Activated naive CD8-positive, alpha-beta T cell treated with anti-CD3 and anti-CD28 coated beads, Interleukin-2, amount 50 U/mL, for 24 hours (primary cell): Measurements from ENCODE around the gene RAP1GAP2.
"Not testable (repeated sequence)": the region's sequence is repeated elsewhere in the genome, so short reads cannot be mapped to it uniquely, and the experiment has no call there.

ENCODE experiments used
- ATAC-seq: fragments of 150-1000 bp; cut with Tn5 transposase; one replicate; pipeline ENCODE4 v1.10.0; 2021
- DNase-seq: peaks from one replicate; pipeline ENCODE4 v3.0.0; 2021
- H3K27ac Mint-ChIP-seq: one replicate; pipeline ENCODE4 v1.8.0; 2021; ENCODE audit warnings: mild to moderate bottlenecking, mixed read lengths
- H3K27me3 Mint-ChIP-seq: one replicate; pipeline ENCODE4 v1.8.0; 2021; ENCODE audit warnings: mixed read lengths
- H3K36me3 Mint-ChIP-seq: one replicate; pipeline ENCODE4 v1.8.0; 2021; ENCODE audit warnings: low read depth, mixed read lengths
- H3K4me1 Mint-ChIP-seq: one replicate; pipeline ENCODE4 v1.8.0; 2021; ENCODE audit warnings: mixed read lengths
- H3K4me3 Mint-ChIP-seq: one replicate; pipeline ENCODE4 v1.8.0; 2021; ENCODE audit warnings: mild to moderate bottlenecking, moderate library complexity, mixed read lengths
- H3K9me3 Mint-ChIP-seq: one replicate; pipeline ENCODE4 v1.8.0; 2021; ENCODE audit warnings: mixed read lengths

RAP1GAP2 gene

GRCh38 chr17:2780256-2780655 is 16.0 kb upstream of the RAP1GAP2 start:
- DNase-seq: no peak
- Mint-ChIP-seq H3K9me3 (no peaks in the 10 kb centered on the region), H3K27ac (no peak overlapping the region), H3K36me3 (no peaks in the 10 kb centered on the region), H3K4me3 (no peak overlapping the region), H3K4me1 (no peaks in the 10 kb centered on the region), H3K27me3 (peaks cover 40% of the 10 kb centered on the region)
- no peak for ATAC-seq

GRCh38 chr17:2780931-2781454 is 15.2 kb upstream of the RAP1GAP2 start:
- peaks cover 1% of the 10 kb centered on the region for H3K4me1 Mint-ChIP-seq
- no peaks in the 10 kb centered on the region for H3K9me3 Mint-ChIP-seq
- no peak overlapping the region for H3K4me3 Mint-ChIP-seq
- no peaks in the 10 kb centered on the region for H3K36me3 Mint-ChIP-seq
- ATAC-seq (no peak), DNase-seq (no peak)
- peaks cover 35% of the 10 kb centered on the region for H3K27me3 Mint-ChIP-seq
- H3K27ac Mint-ChIP-seq: no peak overlapping the region

DNA sequence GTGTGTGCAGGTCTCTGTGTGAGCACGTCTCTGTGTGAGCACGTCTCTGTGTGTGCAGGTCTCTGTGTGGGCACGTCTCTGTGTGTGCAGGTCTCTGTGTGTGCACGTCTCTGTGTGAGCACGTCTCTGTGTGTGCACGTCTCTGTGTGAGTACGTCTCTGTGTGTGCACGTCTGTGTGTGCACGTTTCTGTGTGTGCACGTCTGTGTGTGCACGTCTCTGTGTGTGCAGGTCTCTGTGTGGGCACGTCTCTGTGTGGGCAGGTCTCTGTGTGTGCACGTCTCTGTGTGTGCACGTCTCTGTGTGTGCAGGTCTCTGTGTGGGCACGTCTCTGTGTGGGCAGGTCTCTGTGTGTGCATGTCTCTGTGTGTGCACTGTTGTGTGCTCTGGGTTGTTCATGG is 14.6 kb upstream of the RAP1GAP2 start:
- H3K4me1 Mint-ChIP-seq, H3K36me3 Mint-ChIP-seq, DNase-seq, H3K27ac Mint-ChIP-seq, ATAC-seq, H3K4me3 Mint-ChIP-seq, H3K9me3 Mint-ChIP-seq: not testable (repeated sequence)
- H3K27me3 Mint-ChIP-seq: peaks cover 33% of the 10 kb centered on the region

DNA sequence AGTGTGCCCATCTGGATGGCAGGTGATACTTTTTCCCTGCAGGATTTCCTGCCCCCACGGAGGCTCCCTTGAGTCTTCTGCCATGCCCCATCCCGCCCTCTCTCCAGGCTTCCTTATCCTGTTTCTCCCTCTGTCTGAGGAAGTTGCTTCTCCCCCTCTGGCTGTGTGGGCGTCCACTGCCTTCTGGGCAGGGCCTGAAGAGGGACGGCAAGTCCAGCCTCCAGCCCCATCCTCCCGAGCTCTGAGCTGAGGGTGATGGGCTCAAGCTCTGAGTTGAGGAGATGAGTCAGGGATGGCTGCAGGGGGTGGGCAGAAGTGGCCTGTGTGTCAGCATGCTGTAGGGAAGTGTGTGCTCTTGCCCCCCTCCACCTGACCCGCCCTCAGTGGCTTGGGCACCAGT is 14.2 kb upstream of the RAP1GAP2 start:
- peaks cover 29% of the 10 kb centered on the region for H3K27me3 Mint-ChIP-seq
- no peak for ATAC-seq
- H3K4me1 Mint-ChIP-seq: peaks cover 3% of the 10 kb centered on the region
- no peak for DNase-seq
- H3K27ac Mint-ChIP-seq: no peak overlapping the region
- H3K9me3 Mint-ChIP-seq: no peaks in the 10 kb centered on the region
- no peaks in the 10 kb centered on the region for H3K36me3 Mint-ChIP-seq
- H3K4me3 Mint-ChIP-seq: no peak overlapping the region

DNA sequence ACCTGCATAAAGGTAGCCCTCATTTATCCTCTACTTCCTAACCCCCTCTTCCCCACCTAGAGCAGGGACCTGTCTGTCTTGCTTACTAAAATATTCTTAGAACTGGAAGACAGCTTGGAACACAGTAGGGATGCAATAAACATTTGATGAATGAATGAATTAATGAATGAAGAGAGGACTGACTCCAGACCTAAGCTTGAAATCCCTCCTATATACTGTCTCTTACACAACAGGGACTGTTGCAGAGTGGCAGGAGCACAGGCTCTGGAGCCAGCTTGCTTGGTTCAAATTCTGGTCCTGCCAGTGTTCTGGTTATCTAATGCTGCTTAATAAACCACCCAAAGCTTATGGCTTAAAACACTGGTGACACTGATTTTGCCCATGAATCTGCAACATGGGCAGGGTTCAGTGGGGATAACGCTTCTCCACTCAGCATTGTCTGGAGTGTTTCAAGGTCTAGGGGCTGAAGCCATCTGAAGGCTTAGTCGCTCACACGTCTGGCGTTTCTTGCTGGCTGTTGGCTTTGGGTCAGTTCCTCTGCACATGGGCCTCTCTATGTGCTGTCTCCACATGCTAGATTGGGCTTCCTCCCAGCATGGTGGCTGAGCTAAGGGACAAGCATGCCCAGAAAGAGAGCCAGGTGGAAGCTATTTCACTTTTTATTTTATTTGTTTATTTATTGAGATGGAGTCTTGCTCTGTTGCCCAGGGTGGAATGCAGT is 12.8 kb upstream of the RAP1GAP2 start:
- Mint-ChIP-seq H3K9me3 (no peaks in the 10 kb centered on the region), H3K4me3 (no peak overlapping the region), H3K36me3 (no peaks in the 10 kb centered on the region), H3K27ac (no peak overlapping the region), H3K4me1 (peaks cover 3% of the 10 kb centered on the region), H3K27me3 (peaks cover 34% of the 10 kb centered on the region)
- DNase-seq (no peak), ATAC-seq (no peak)

GRCh38 chr17:2784864-2785263 is 11.4 kb upstream of the RAP1GAP2 start:
- no peak overlapping the region for H3K4me3 Mint-ChIP-seq
- no peak overlapping the region for H3K27ac Mint-ChIP-seq

GRCh38 chr17:2785376-2785775 is 10.9 kb upstream of the RAP1GAP2 start:
- ATAC-seq, H3K27ac Mint-ChIP-seq, H3K4me1 Mint-ChIP-seq, H3K36me3 Mint-ChIP-seq, H3K9me3 Mint-ChIP-seq, H3K4me3 Mint-ChIP-seq, DNase-seq: not testable (repeated sequence)
- H3K27me3 Mint-ChIP-seq: peaks cover 28% of the 10 kb centered on the region

More at GRCh38 chr17:2784864-2785263, 11.4 kb upstream of the RAP1GAP2 start:
- DNase-seq: no peak
- no peak for ATAC-seq
- Mint-ChIP-seq H3K27me3 (peaks cover 27% of the 10 kb centered on the region), H3K36me3 (no peaks in the 10 kb centered on the region), H3K9me3 (no peaks in the 10 kb centered on the region), H3K4me1 (peaks cover 3% of the 10 kb centered on the region)

- Mint-ChIP-seq H3K9me3 (no peaks in the 10 kb centered on the region), H3K4me3 (no peak overlapping the region), H3K27ac (no peak overlapping the region), H3K36me3 (no peaks in the 10 kb centered on the region), H3K27me3 (peaks cover 35% of the 10 kb centered on the region), H3K4me1 (peaks cover 10% of the 10 kb centered on the region)
- ATAC-seq: peak; percentile 97
- DNase-seq: peak; percentile 94
These were observed 9.9 kb upstream of the RAP1GAP2 start for GRCh38 chr17:2786176-2786881.

GRCh38 chr17:2789700-2790099 is 6.5 kb upstream of the RAP1GAP2 start:
- DNase-seq (no peak), ATAC-seq (no peak)
- no peak overlapping the region for H3K27ac Mint-ChIP-seq
- H3K27me3 Mint-ChIP-seq: peaks cover 56% of the 10 kb centered on the region
- peaks cover 42% of the 10 kb centered on the region for H3K4me1 Mint-ChIP-seq
- no peak overlapping the region for H3K4me3 Mint-ChIP-seq
- no peaks in the 10 kb centered on the region for H3K36me3 Mint-ChIP-seq
- no peaks in the 10 kb centered on the region for H3K9me3 Mint-ChIP-seq

- Mint-ChIP-seq H3K4me3 (peak overlapping the region; percentile 20), H3K36me3 (no peaks in the 10 kb centered on the region), H3K27ac (no peak overlapping the region), H3K4me1 (peaks cover 62% of the 10 kb centered on the region), H3K27me3 (peaks cover 75% of the 10 kb centered on the region), H3K9me3 (no peaks in the 10 kb centered on the region)
- ATAC-seq (peak; percentile 71), DNase-seq (peak; percentile 70)
These were observed 3.7 kb upstream of the RAP1GAP2 start for GRCh38 chr17:2792366-2793169.

DNA sequence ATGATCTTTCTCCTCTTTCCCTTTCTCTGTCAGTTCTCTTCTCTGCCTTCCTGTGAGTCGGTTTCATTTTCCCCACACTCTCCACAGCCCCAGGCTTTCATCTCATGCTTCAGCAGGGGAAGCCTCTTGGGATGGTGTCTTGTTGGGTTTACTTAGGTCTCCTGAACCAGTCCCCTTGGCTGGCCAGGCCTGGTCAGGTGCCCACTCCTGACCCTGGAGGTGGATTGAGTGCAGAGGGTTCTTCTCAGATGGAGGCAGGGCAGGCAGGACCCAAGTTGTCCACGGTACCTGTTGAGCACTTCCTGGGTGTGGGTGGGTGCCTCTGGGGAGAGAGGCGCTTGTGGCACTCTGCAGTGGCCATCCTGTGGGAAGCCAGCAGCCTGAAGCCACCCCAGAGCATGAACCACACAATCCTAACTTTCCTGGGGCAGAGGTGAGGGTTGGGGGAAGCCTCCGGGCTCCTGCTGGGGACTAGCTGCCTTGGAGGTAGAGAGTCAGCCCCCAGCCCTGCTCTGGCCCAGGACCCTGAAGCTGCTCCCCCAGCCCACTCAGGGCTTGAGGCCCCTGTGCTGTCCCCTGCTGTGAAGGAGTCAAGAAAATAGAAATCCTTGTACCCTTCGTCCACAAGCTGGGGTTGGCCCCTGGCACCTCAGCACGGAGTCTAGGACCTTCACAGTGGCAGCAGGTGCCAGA is 2.0 kb upstream of the RAP1GAP2 start:
- no peak for ATAC-seq
- H3K36me3 Mint-ChIP-seq: peaks cover 2% of the 10 kb centered on the region
- no peaks in the 10 kb centered on the region for H3K9me3 Mint-ChIP-seq
- no peak overlapping the region for H3K27ac Mint-ChIP-seq
- DNase-seq: no peak
- H3K27me3 Mint-ChIP-seq: peaks cover 76% of the 10 kb centered on the region
- no peak overlapping the region for H3K4me3 Mint-ChIP-seq
- H3K4me1 Mint-ChIP-seq: peaks cover 72% of the 10 kb centered on the region

DNA sequence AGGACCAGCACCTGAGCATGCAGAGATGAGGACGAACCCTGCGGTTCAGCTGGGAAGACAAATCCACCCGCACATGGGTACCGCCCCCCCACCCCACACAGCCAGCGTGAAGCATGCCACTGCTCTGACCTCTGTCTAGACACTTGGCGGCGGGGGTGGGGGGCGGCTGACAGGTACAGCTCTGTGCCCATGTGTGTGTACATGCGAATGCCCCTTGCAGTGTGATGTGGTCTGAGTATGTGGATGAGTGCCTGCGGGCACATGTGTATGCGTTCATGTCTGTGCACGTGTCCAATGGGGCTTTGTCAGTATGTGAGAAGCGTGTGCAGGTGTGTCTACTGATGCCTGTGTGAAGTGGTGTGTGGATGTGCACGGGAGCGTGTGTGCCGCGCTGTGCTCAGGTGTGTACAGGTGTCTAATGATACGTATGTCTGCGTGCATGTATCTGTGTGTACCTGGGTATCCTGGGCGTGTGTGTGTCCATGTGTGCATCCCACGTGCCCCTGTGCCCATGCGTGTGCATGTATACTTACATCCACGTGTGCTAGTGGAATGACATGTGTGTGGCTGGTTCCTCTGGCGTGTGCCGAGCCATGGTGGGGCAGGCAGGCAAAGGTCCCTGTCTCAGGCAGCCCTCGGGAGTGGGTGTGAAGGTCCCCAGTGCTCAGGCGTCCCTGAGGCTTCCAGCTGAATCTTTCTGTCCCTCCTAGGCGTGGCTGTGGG is 636 bp upstream of the RAP1GAP2 start:
- Mint-ChIP-seq H3K27me3 (peaks cover 70% of the 10 kb centered on the region), H3K9me3 (no peaks in the 10 kb centered on the region), H3K4me1 (peaks cover 69% of the 10 kb centered on the region), H3K4me3 (peak overlapping the region; percentile 44), H3K27ac (no peak overlapping the region), H3K36me3 (peaks cover 2% of the 10 kb centered on the region)
- no peak for ATAC-seq
- DNase-seq: no peak

GRCh38 chr17:2797226-2797625 is 988 bp downstream of the RAP1GAP2 start:
- DNase-seq (no peak), ATAC-seq (no peak)
- H3K27me3 Mint-ChIP-seq: peaks cover 56% of the 10 kb centered on the region
- no peak overlapping the region for H3K27ac Mint-ChIP-seq
- H3K36me3 Mint-ChIP-seq: peaks cover 2% of the 10 kb centered on the region
- H3K4me3 Mint-ChIP-seq: peak overlapping the region; percentile 44
- no peaks in the 10 kb centered on the region for H3K9me3 Mint-ChIP-seq
- H3K4me1 Mint-ChIP-seq: peaks cover 58% of the 10 kb centered on the region
